OCI-LY1 (cell line): Measurements from ENCODE around the gene TMEFF2.

Source experiments
- CTCF ChIP-seq: fragments of 200-600 bp; sonication (generic), shearing (Covaris generic); IDR thresholded peaks from 2 replicates; pipeline ENCODE4 v1.5.1; 2017; ENCODE audit warnings: mild to moderate bottlenecking, antibody characterized with exemption, low read length, moderate library complexity, mixed read lengths
- EZH2 ChIP-seq: fragments of 200-600 bp; sonication (generic), shearing (Covaris generic); IDR thresholded peaks from 2 replicates; pipeline ENCODE4 v1.8.0; 2017; ENCODE audit warnings: borderline replicate concordance, mixed run types, mild to moderate bottlenecking, antibody characterized with exemption, low read length, moderate library complexity, mixed read lengths

- TF ChIP-seq CTCF (no peak), EZH2 (no peak)
Observed at GRCh38 chr2:192038110-192038509, 156.6 kb downstream of the TMEFF2 start.
